Peyer's patch (tissue), 4 donors: Measurements from ENCODE around the gene SZRD1.

Source experiments
- CTCF ChIP-seq, 6 experiments: fragments of 450-650 bp in 4 of 6; fragments of 200-600 bp in 2 of 6; sonication (generic) in 1 of 6; IDR thresholded peaks; one replicate each; pipeline ENCODE4 v1.5.1; 2017 to 2019; ENCODE audit warnings: antibody characterized with exemption in 6 of 6, mild to moderate bottlenecking in 3 of 6, moderate library complexity in 1 of 6
- POLR2A ChIP-seq, 2 donors: fragments of 450-650 bp; IDR thresholded peaks; one replicate each; pipeline ENCODE4 v1.5.1; 2017; ENCODE audit warnings: antibody characterized with exemption in 2 of 2, mild to moderate bottlenecking in 2 of 2, moderate library complexity in 2 of 2

- TF ChIP-seq CTCF (IDR thresholded peaks at IDR 0.05): no peak
- TF ChIP-seq POLR2A (IDR thresholded peaks at IDR 0.05): no peak
Measured at GRCh38 chr1:16425125-16426025, 58.3 kb downstream of the SZRD1 start.
